ENCODE data around the gene TRIM6. TPM values are rescaled to one million over a fixed set of nuclear protein-coding genes. Genes with fewer than 3 reads are reported as not detected.

TRIM6 gene
- total RNA-seq, 1 donor from 2014 or later, result 3.7 TPM

- H3K36me3 ChIP-seq, result no peaks in the 10 kb centered on the region
- intact Hi-C loops (cut with DNase I), result no loop called here
- no peak overlapping the region for H3K27ac ChIP-seq
- no peak for TF ChIP-seq CTCF (IDR thresholded peaks at IDR 0.05)
- H3K4me1 ChIP-seq, result no peaks in the 10 kb centered on the region
- H3K9me3 ChIP-seq, result no peaks in the 10 kb centered on the region
- H3K4me3 ChIP-seq, result no peak overlapping the region
- ATAC-seq (no peak), DNase-seq (no peak)
- H3K27me3 ChIP-seq (ENCODE audit: low read depth), result no peaks in the 10 kb centered on the region
These were observed 39.7 kb upstream of the TRIM6 start for GRCh38 chr11:5556596-5557188.

GRCh38 chr11:5557751-5558150, 38.7 kb upstream of the TRIM6 start:
- no peak for TF ChIP-seq CTCF (IDR thresholded peaks at IDR 0.05)
- intact Hi-C loops (cut with DNase I), result no loop called here
- Histone ChIP-seq H3K4me3 (no peak overlapping the region), H3K9me3 (no peaks in the 10 kb centered on the region), H3K27ac (no peak overlapping the region), H3K36me3 (no peaks in the 10 kb centered on the region), H3K27me3 (ENCODE audit: low read depth) (no peaks in the 10 kb centered on the region), H3K4me1 (no peaks in the 10 kb centered on the region)
- no peak for DNase-seq
- no peak for ATAC-seq

- intact Hi-C loops (cut with DNase I), result no loop called here
- H3K36me3 ChIP-seq, result no peaks in the 10 kb centered on the region
- H3K9me3 ChIP-seq, result no peaks in the 10 kb centered on the region
- DNase-seq (no peak), ATAC-seq (no peak)
- H3K27ac ChIP-seq, result no peak overlapping the region
- no peaks in the 10 kb centered on the region for H3K4me1 ChIP-seq
- TF ChIP-seq CTCF (IDR thresholded peaks at IDR 0.05), result no peak
- no peaks in the 10 kb centered on the region for H3K27me3 ChIP-seq (ENCODE audit: low read depth)
- no peak overlapping the region for H3K4me3 ChIP-seq
These were observed 32.0 kb upstream of the TRIM6 start for GRCh38 chr11:5564259-5565019.

GRCh38 chr11:5574654-5575053, 21.8 kb upstream of the TRIM6 start:
- intact Hi-C loops (cut with DNase I), result no loop called here
- Histone ChIP-seq H3K36me3 (no peaks in the 10 kb centered on the region), H3K4me1 (no peaks in the 10 kb centered on the region), H3K27ac (no peak overlapping the region), H3K9me3 (no peaks in the 10 kb centered on the region), H3K27me3 (ENCODE audit: low read depth) (no peaks in the 10 kb centered on the region), H3K4me3 (no peak overlapping the region)
- ATAC-seq (no peak), DNase-seq (no peak)
- TF ChIP-seq CTCF (IDR thresholded peaks at IDR 0.05), result no peak

GRCh38 chr11:5575152-5575551, 21.3 kb upstream of the TRIM6 start:
- no peak for TF ChIP-seq CTCF (IDR thresholded peaks at IDR 0.05)
- intact Hi-C loops (cut with DNase I), result no loop called here
- ATAC-seq (no peak), DNase-seq (no peak)
- Histone ChIP-seq H3K27ac (no peak overlapping the region), H3K4me1 (no peaks in the 10 kb centered on the region), H3K36me3 (no peaks in the 10 kb centered on the region), H3K27me3 (ENCODE audit: low read depth) (no peaks in the 10 kb centered on the region), H3K4me3 (no peak overlapping the region), H3K9me3 (no peaks in the 10 kb centered on the region)

All from lower lobe of right lung (tissue), 2 donors.